GM19035 (cell line): ENCODE measurements around the gene EVX2.

ENCODE experiments used
- ATAC-seq: cut with Tn5 transposase; IDR thresholded peaks from one replicate; pipeline ENCODE4 v1.9.1; 2021; ENCODE audit not compliant: unreplicated experiment

The EVX2 gene

GRCh38 chr2:176107731-176108181 lies 24.0 kb upstream of the EVX2 start:
- no peak for ATAC-seq

- ATAC-seq: no peak
Observed at GRCh38 chr2:176106581-176107539, 23.1 kb upstream of the EVX2 start, which contains the start of gene HOXD11. TSS of gene HOXD11 (plus strand) at chr2:176107280. CDS start at chr2:176107356, 76 bp downstream.

GRCh38 chr2:176105730-176106580 lies 22.2 kb upstream of the EVX2 start:
- ATAC-seq: no peak

- no peak for ATAC-seq
Observed at GRCh38 chr2:176105078-176105729, 21.4 kb upstream of the EVX2 start.

GRCh38 chr2:176104316-176105077 lies 20.7 kb upstream of the EVX2 start:
- ATAC-seq: no peak

GRCh38 chr2:176103742-176104315 lies 20.1 kb upstream of the EVX2 start:
- no peak for ATAC-seq

- no peak for ATAC-seq
Observed at GRCh38 chr2:176103194-176103593, 19.4 kb upstream of the EVX2 start.

- no peak for ATAC-seq
Observed at GRCh38 chr2:176102309-176102866, 18.6 kb upstream of the EVX2 start.

- ATAC-seq: no peak
Observed at GRCh38 chr2:176101842-176102241, 18.1 kb upstream of the EVX2 start.

- no peak for ATAC-seq
Observed at GRCh38 chr2:176101216-176101830, 17.6 kb upstream of the EVX2 start.

- ATAC-seq: no peak
Observed at GRCh38 chr2:176100547-176101140, 16.9 kb upstream of the EVX2 start.

- ATAC-seq: no peak
Observed at GRCh38 chr2:176099728-176100546, 16.2 kb upstream of the EVX2 start, which contains the start of gene HOXD12. TSS of gene HOXD12 (plus strand) at chr2:176099795. CDS start at chr2:176099802, 7 bp downstream.

- no peak for ATAC-seq
Observed at GRCh38 chr2:176099159-176099727, 15.5 kb upstream of the EVX2 start.

- no peak for ATAC-seq
Observed at GRCh38 chr2:176098366-176099158, 14.8 kb upstream of the EVX2 start.

GRCh38 chr2:176097820-176098365 lies 14.1 kb upstream of the EVX2 start:
- ATAC-seq: no peak
